A549 (cell line): ENCODE measurements around the gene LMTK2. TPM values are rescaled to one million over a fixed set of nuclear protein-coding genes. Genes with fewer than 3 reads are reported as not detected.

ENCODE experiments used
- ATAC-seq, 2 experiments: fragments of 200-7000 bp in 1 of 2; fragments of >200 bp in 1 of 2; cut with Nextera tagmentation in 1 of 2; cut with Tn5 transposase in 1 of 2; 3 replicates each; pipeline versions ENCODE4 v1.8.0 to v1.9.1; 2018 to 2020; ENCODE audit warnings: mild to moderate bottlenecking in 1 of 2, moderate library complexity in 1 of 2
- CTCF ChIA-PET: fragments of 300-600 bp; sonication (Branson Sonifier 250); formaldehyde crosslinking; extraction: SDS; loops from one replicate; lab custom pipeline; 2021; ENCODE audit warnings: antibody characterized with exemption, inconsistent platforms; lab: Yijun Ruan, JAX
- POLR2A ChIA-PET: fragments of 350-600 bp; formaldehyde crosslinking; extraction: SDS; loops from one replicate; lab custom pipeline; 2021; ENCODE audit warnings: antibody characterized with exemption, inconsistent platforms; lab: Yijun Ruan, JAX
- DNase-seq, 2 experiments: peaks; one replicate each; pipeline versions ENCODE4 v3.0.0 to v3.0.0-alpha.2; 2011 to 2016; ENCODE audit warnings: low read depth in 1 of 2, low spot score in 1 of 2
- FAIRE-seq: peaks from 2 replicates; lab custom pipeline; 2011; peaks lifted over from hg19 to GRCh38; lab: Jason Lieb, UNC
- H3K27ac ChIP-seq, 2 experiments: fragments of >200 bp; sonication (Bioruptor Twin); formaldehyde crosslinking; 3 replicates each; pipeline ENCODE4 v1.5.1; 2016 to 2017
- H3K4me1 ChIP-seq: fragments of >200 bp; sonication (Bioruptor Twin); formaldehyde crosslinking; 3 replicates; pipeline ENCODE4 v1.6.1; 2016
- H3K4me2 ChIP-seq: fragments of >200 bp; sonication (Bioruptor Twin); formaldehyde crosslinking; 3 replicates; pipeline ENCODE4 v1.6.1; 2016
- H3K4me3 ChIP-seq: fragments of >200 bp; sonication (Bioruptor Twin); formaldehyde crosslinking; 3 replicates; pipeline ENCODE4 v1.5.1; 2016
- H3K9me3 ChIP-seq: fragments of >200 bp; sonication (Bioruptor Twin); formaldehyde crosslinking; 3 replicates; pipeline ENCODE4 v1.6.1; 2016
- BHLHE40 ChIP-seq: IDR thresholded peaks from 2 replicates; pipeline ENCODE4 v1.6.1; 2012; ENCODE audit warnings: low read depth, low read length, inconsistent platforms
- CHD2 ChIP-seq: fragments of 150-350 bp; IDR thresholded peaks from 2 replicates; pipeline ENCODE4 v1.6.1; 2014; ENCODE audit warnings: low read length; ENCODE audit not compliant: partially characterized antibody
- CHD4 ChIP-seq: fragments of 200-600 bp; sonication (generic); IDR thresholded peaks from 2 replicates; pipeline ENCODE4 v1.6.1; 2016; ENCODE audit warnings: antibody characterized with exemption, mild to moderate bottlenecking, borderline replicate concordance
- EHMT2 ChIP-seq: fragments of 200-600 bp; sonication (generic); IDR thresholded peaks from 2 replicates; pipeline ENCODE4 v1.6.1; 2016; ENCODE audit warnings: antibody characterized with exemption, low read depth, mild to moderate bottlenecking, moderate library complexity
- HOXA7 ChIP-seq: fragments of 250-450 bp; sonication (Bioruptor Pico); IDR thresholded peaks from 2 replicates; pipeline ENCODE4 v1.5.0; 2020; ENCODE audit warnings: mild to moderate bottlenecking, moderate library complexity
- HOXB13 ChIP-seq: fragments of 250-450 bp; sonication (Bioruptor Pico); IDR thresholded peaks from 2 replicates; pipeline ENCODE4 v1.5.0; 2020; ENCODE audit warnings: low read depth, mild to moderate bottlenecking, moderate library complexity
- HOXB5 ChIP-seq: fragments of 250-450 bp; sonication (Bioruptor Pico); IDR thresholded peaks from 2 replicates; pipeline ENCODE4 v1.5.0; 2020; ENCODE audit warnings: mild to moderate bottlenecking, moderate library complexity
- JUNB ChIP-seq: fragments of >200 bp; sonication (Bioruptor Twin); formaldehyde crosslinking; IDR thresholded peaks from 2 replicates; pipeline ENCODE4 v1.6.1; 2016
- KDM1A ChIP-seq: fragments of 200-600 bp; sonication (generic); IDR thresholded peaks from 2 replicates; pipeline ENCODE4 v1.6.1; 2016; ENCODE audit warnings: low read depth, mild to moderate bottlenecking
- MAFK ChIP-seq: fragments of 450-650 bp; IDR thresholded peaks from 2 replicates; pipeline ENCODE4 v1.6.1; 2014; ENCODE audit not compliant: partially characterized antibody
- MAZ ChIP-seq: fragments of 150-350 bp; IDR thresholded peaks from 2 replicates; pipeline ENCODE4 v1.6.1; 2014; ENCODE audit warnings: antibody characterized with exemption, low read depth, low read length, borderline replicate concordance
- MYC ChIP-seq: IDR thresholded peaks from 2 replicates; pipeline ENCODE4 v1.6.1; 2012; ENCODE audit warnings: mild to moderate bottlenecking, inconsistent platforms, low read length, improper control_type of control experiment, borderline replicate concordance
- NPAS2 ChIP-seq: fragments of 250-450 bp; sonication (Bioruptor Pico); IDR thresholded peaks from 2 replicates; pipeline ENCODE4 v1.8.0; 2022; ENCODE audit warnings: mild to moderate bottlenecking, moderate library complexity, borderline replicate concordance
- RAD21 ChIP-seq, 2 experiments: fragments of >200 bp in 1 of 2; sonication (Bioruptor Twin) in 1 of 2; formaldehyde crosslinking in 1 of 2; IDR thresholded peaks in 1 of 2; conservative IDR thresholded peaks in 1 of 2; 2 replicates in 1 of 2; 3 replicates in 1 of 2; pipeline ENCODE4 v1.6.1; 2012 to 2018; ENCODE audit warnings: inconsistent platforms in 1 of 2
- SREBF2 ChIP-seq: fragments of 450-650 bp; IDR thresholded peaks from 2 replicates; pipeline ENCODE4 v1.6.1; 2014; ENCODE audit warnings: mild to moderate bottlenecking, moderate library complexity
- TP53 ChIP-seq: fragments of 250-450 bp; sonication (Bioruptor Pico); IDR thresholded peaks from 2 replicates; pipeline ENCODE4 v1.5.0; 2021; ENCODE audit warnings: mild to moderate bottlenecking, moderate library complexity
- WGBS: methylation state at CpG from one replicate; pipeline ENCODE4 v1.1.6; 2017; ENCODE audit errors: missing lambda C conversion rate; 5-methylcytosine and 5-hydroxymethylcytosine counted together
- polyA plus RNA-seq, 4 experiments: library from polyadenylated mRNA; depleted of rRNA in 3 of 4; stranded (reverse); fragments of >200 nt; fragmentation: RNase III in 1 of 4; extraction: RNeasy Plus Mini Kit Qiagen cat#74134 plus additional on column Dnase treatment in 1 of 4; gene quantifications; 2 replicates in 3 of 4; 3 replicates in 1 of 4; pipeline ENCODE4 v1.2.3, GENCODE V29; 2011 to 2017
- TF ChIP-seq, protein P1 (sequence below): fragments of 150-350 bp; IDR thresholded peaks from 2 replicates; pipeline ENCODE4 v1.6.1; 2014; ENCODE audit warnings: low read depth, mild to moderate bottlenecking, low read length
- TF ChIP-seq, protein P2 (sequence below): fragments of >200 bp; sonication (Bioruptor Twin); formaldehyde crosslinking; IDR thresholded peaks from 3 replicates; pipeline ENCODE4 v1.5.1; 2016
- TF ChIP-seq, protein P3 (sequence below): fragments of 250-450 bp; sonication (Bioruptor Pico); IDR thresholded peaks from 2 replicates; pipeline ENCODE4 v1.5.0; 2020; ENCODE audit warnings: low read depth, mild to moderate bottlenecking, moderate library complexity
- TF ChIP-seq, protein P4 (sequence below): fragments of 250-450 bp; sonication (Bioruptor Pico); IDR thresholded peaks from 2 replicates; pipeline ENCODE4 v1.5.0; 2021; ENCODE audit warnings: mild to moderate bottlenecking, moderate library complexity, borderline replicate concordance
- TF ChIP-seq, protein P5 (sequence below): fragments of 450-650 bp; IDR thresholded peaks from 2 replicates; pipeline ENCODE4 v1.6.1; 2014; ENCODE audit warnings: antibody characterized with exemption
- TF ChIP-seq, protein P6 (sequence below): IDR thresholded peaks from 2 replicates; pipeline ENCODE4 v1.6.1; 2012

Gene LMTK2
- polyA plus RNA-seq, 2 of the 4 experiments (the other 2 are of a cell fraction): 7.9 to 13.0 TPM

DNA sequence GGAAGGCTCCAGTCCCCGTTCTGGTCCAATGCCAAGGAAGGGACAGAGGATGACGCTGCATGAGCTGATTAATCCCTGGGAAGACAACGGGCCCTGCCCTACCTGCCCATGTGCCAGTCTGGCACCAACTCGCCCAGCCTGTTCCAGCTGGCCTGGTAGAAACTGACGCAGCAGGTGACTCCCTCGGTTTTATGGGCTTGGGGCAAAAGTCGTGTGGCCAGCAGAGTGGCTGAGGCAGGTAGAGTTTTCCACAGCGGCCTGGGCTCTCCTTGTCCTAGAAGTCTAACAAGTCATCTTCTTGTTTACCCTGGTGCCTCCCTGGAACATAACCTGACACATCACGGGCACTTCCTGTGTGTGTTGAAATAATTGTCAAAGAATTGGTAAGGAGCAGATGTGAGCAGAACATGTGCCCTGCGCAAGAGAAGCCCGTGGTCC lies 20.4 kb upstream of the LMTK2 start:
- WGBS: 62% methylated on average over 11 of the region's 11 CpGs
- FAIRE-seq (no peak), ATAC-seq (peak; percentile 28 to 33; a peak in 3 of 6 replicates), DNase-seq (no peak)
- Histone ChIP-seq H3K4me2 (no peak overlapping the region), H3K27ac (no peak overlapping the region), H3K4me1 (no peaks in the 10 kb centered on the region), H3K4me3 (no peak overlapping the region), H3K9me3 (no peaks in the 10 kb centered on the region)
- TF ChIP-seq SREBF2: no peak
- no peak for TF ChIP-seq KDM1A
- TF ChIP-seq RAD21 (conservative IDR thresholded peaks at IDR 0.05 in 1 of 2, IDR thresholded peaks at IDR 0.05 in 1 of 2): no peak
- TF ChIP-seq CHD4: no peak
- ChIA-PET POLR2A (no interaction called here), CTCF (interaction anchor here (0.9 to 2.2 kb wide), 2 partner anchors 65 to 82 kb away, joined by 4 to 8 read pairs; no protein-coding TSS in a partner anchor)

DNA sequence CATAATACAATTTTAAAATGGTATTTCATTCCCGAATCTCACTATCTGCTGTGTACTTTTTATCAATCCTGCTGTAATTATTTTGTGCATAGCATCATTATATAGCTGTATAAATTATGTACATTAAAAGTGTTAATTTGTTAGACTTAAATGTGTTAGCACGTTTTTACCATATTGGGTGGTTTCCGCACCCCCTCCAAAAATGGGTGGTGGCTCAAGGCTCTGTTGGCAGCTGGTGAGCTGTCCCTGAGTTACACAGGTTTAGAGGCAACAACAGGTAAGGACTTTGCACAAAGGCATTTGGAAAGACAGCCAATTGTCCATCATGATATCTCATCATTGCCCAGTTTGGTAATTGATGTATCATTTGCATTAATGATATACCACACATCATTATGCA lies 18.6 kb upstream of the LMTK2 start:
- CTCF ChIA-PET: interaction anchor here (0.8 to 1.7 kb wide), 3 partner anchors 18 to 81 kb away, joined by 3 to 4 read pairs (median 3); partner anchors contain the start of gene LMTK2

More for the DNA sequence above, 18.6 kb upstream of the LMTK2 start:
- DNase-seq (no peak), ATAC-seq (no peak), FAIRE-seq (no peak)
- peaks cover 3% of the 10 kb centered on the region; the same call in 1 of the 3 replicates for H3K9me3 ChIP-seq
- H3K4me1 ChIP-seq: no peaks in the 10 kb centered on the region
- 58% methylated on average over 3 of the region's 3 CpGs for WGBS
- H3K4me3 ChIP-seq: no peak overlapping the region
- no peak overlapping the region for H3K27ac ChIP-seq
- no peak for TF ChIP-seq MAFK
- no peak for TF ChIP-seq HOXB13
- no peak for TF ChIP-seq HOXA7 (CRISPR knock-in tag)
- no peak for TF ChIP-seq TP53 (CRISPR knock-in tag)
- TF ChIP-seq MYC: no peak
- TF ChIP-seq, protein P1, sequence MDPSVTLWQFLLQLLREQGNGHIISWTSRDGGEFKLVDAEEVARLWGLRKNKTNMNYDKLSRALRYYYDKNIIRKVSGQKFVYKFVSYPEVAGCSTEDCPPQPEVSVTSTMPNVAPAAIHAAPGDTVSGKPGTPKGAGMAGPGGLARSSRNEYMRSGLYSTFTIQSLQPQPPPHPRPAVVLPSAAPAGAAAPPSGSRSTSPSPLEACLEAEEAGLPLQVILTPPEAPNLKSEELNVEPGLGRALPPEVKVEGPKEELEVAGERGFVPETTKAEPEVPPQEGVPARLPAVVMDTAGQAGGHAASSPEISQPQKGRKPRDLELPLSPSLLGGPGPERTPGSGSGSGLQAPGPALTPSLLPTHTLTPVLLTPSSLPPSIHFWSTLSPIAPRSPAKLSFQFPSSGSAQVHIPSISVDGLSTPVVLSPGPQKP: no peak
- TF ChIP-seq, protein P2, sequence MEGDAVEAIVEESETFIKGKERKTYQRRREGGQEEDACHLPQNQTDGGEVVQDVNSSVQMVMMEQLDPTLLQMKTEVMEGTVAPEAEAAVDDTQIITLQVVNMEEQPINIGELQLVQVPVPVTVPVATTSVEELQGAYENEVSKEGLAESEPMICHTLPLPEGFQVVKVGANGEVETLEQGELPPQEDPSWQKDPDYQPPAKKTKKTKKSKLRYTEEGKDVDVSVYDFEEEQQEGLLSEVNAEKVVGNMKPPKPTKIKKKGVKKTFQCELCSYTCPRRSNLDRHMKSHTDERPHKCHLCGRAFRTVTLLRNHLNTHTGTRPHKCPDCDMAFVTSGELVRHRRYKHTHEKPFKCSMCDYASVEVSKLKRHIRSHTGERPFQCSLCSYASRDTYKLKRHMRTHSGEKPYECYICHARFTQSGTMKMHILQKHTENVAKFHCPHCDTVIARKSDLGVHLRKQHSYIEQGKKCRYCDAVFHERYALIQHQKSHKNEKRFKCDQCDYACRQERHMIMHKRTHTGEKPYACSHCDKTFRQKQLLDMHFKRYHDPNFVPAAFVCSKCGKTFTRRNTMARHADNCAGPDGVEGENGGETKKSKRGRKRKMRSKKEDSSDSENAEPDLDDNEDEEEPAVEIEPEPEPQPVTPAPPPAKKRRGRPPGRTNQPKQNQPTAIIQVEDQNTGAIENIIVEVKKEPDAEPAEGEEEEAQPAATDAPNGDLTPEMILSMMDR: no peak
- TF ChIP-seq, protein P3, sequence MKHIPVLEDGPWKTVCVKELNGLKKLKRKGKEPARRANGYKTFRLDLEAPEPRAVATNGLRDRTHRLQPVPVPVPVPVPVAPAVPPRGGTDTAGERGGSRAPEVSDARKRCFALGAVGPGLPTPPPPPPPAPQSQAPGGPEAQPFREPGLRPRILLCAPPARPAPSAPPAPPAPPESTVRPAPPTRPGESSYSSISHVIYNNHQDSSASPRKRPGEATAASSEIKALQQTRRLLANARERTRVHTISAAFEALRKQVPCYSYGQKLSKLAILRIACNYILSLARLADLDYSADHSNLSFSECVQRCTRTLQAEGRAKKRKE: no peak
- TF ChIP-seq, protein P4, sequence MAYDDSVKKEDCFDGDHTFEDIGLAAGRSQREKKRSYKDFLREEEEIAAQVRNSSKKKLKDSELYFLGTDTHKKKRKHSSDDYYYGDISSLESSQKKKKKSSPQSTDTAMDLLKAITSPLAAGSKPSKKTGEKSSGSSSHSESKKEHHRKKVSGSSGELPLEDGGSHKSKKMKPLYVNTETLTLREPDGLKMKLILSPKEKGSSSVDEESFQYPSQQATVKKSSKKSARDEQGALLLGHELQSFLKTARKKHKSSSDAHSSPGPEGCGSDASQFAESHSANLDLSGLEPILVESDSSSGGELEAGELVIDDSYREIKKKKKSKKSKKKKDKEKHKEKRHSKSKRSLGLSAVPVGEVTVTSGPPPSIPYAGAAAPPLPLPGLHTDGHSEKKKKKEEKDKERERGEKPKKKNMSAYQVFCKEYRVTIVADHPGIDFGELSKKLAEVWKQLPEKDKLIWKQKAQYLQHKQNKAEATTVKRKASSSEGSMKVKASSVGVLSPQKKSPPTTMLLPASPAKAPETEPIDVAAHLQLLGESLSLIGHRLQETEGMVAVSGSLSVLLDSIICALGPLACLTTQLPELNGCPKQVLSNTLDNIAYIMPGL (CRISPR knock-in tag): no peak
- no peak for TF ChIP-seq NPAS2
- TF ChIP-seq, protein P5, sequence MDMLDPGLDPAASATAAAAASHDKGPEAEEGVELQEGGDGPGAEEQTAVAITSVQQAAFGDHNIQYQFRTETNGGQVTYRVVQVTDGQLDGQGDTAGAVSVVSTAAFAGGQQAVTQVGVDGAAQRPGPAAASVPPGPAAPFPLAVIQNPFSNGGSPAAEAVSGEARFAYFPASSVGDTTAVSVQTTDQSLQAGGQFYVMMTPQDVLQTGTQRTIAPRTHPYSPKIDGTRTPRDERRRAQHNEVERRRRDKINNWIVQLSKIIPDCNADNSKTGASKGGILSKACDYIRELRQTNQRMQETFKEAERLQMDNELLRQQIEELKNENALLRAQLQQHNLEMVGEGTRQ: no peak
- TF ChIP-seq BHLHE40: no peak
- TF ChIP-seq EHMT2: no peak
- TF ChIP-seq CHD4: no peak
- TF ChIP-seq CHD2: no peak
- TF ChIP-seq, protein P6, sequence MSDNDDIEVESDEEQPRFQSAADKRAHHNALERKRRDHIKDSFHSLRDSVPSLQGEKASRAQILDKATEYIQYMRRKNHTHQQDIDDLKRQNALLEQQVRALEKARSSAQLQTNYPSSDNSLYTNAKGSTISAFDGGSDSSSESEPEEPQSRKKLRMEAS: no peak
- TF ChIP-seq JUNB: no peak
- TF ChIP-seq MAZ: no peak
- TF ChIP-seq HOXB5 (CRISPR knock-in tag): no peak
- POLR2A ChIA-PET: no interaction called here
- no peak overlapping the region for H3K4me2 ChIP-seq
